HepG2 (cell line): ENCODE measurements around the gene TADA2A. TPM values are rescaled to one million over a fixed set of nuclear protein-coding genes. Genes with fewer than 3 reads are reported as not detected.

Source experiments
- CBX2 ChIP-seq, 2 experiments: fragments of 200-600 bp in 1 of 2; sonication (generic); formaldehyde crosslinking in 1 of 2; IDR thresholded peaks; 2 replicates each; pipeline versions ENCODE4 v1.7.0 to v1.8.1; 2018 to 2022; ENCODE audit warnings: low read depth in 2 of 2, low read length in 1 of 2, mild to moderate bottlenecking in 1 of 2, missing genetic modification reagents in 1 of 2
- CBX5 ChIP-seq: sonication (generic); formaldehyde crosslinking; IDR thresholded peaks from 2 replicates; pipeline ENCODE4 v1.4.0; 2020; ENCODE audit warnings: missing genetic modification reagents, borderline replicate concordance
- ESRRA ChIP-seq: sonication (generic); formaldehyde crosslinking; IDR thresholded peaks from 2 replicates; pipeline ENCODE4 v1.5.1; 2020; ENCODE audit warnings: mild to moderate bottlenecking, low read depth, missing genetic modification reagents
- FOSL2 ChIP-seq: sonication (generic); formaldehyde crosslinking; IDR thresholded peaks from 2 replicates; pipeline ENCODE4 v1.4.0; 2020; ENCODE audit warnings: missing genetic modification reagents
- HDAC6 ChIP-seq: fragments of 200-600 bp; sonication (generic); IDR thresholded peaks from 2 replicates; pipeline ENCODE4 v1.7.0; 2017; ENCODE audit warnings: mild to moderate bottlenecking, antibody characterized with exemption, low read length, low read depth
- HIC2 ChIP-seq: sonication (generic); formaldehyde crosslinking; IDR thresholded peaks from 2 replicates; pipeline ENCODE4 v1.9.0; 2022; ENCODE audit warnings: low read depth, missing genetic modification reagents
- MAF1 ChIP-seq: sonication (generic); formaldehyde crosslinking; IDR thresholded peaks from 2 replicates; pipeline ENCODE4 v1.5.0; 2020; ENCODE audit warnings: missing genetic modification reagents, borderline replicate concordance
- MAFK ChIP-seq, 2 experiments: IDR thresholded peaks in 1 of 2; conservative IDR thresholded peaks in 1 of 2; 2 replicates each; pipeline ENCODE4 v1.6.1; 2011; ENCODE audit warnings: improper control_type of control experiment in 2 of 2, low read length in 2 of 2
- NFYC ChIP-seq: IDR thresholded peaks from 2 replicates; pipeline ENCODE4 v1.6.1; 2016; ENCODE audit warnings: missing genetic modification reagents, missing compliant biosample characterization
- PATZ1 ChIP-seq: sonication (generic); formaldehyde crosslinking; IDR thresholded peaks from 2 replicates; pipeline ENCODE4 v1.4.0; 2020; ENCODE audit warnings: missing genetic modification reagents
- REPIN1 ChIP-seq: sonication (generic); formaldehyde crosslinking; IDR thresholded peaks from 2 replicates; pipeline ENCODE4 v1.8.0; 2022; ENCODE audit warnings: missing genetic modification reagents, low read depth, mild to moderate bottlenecking, borderline replicate concordance
- SKIL ChIP-seq: sonication (generic); formaldehyde crosslinking; IDR thresholded peaks from 2 replicates; pipeline ENCODE4 v1.8.0; 2022; ENCODE audit warnings: missing genetic modification reagents, mild to moderate bottlenecking, moderate library complexity, borderline replicate concordance
- STAT6 ChIP-seq: sonication (generic); formaldehyde crosslinking; IDR thresholded peaks from 2 replicates; pipeline ENCODE4 v1.4.0; 2020; ENCODE audit warnings: missing genetic modification reagents, mild to moderate bottlenecking, borderline replicate concordance
- TFDP1 ChIP-seq: IDR thresholded peaks from 2 replicates; pipeline ENCODE4 v1.6.1; 2016; ENCODE audit warnings: missing compliant biosample characterization, missing genetic modification reagents, borderline replicate concordance
- TP53 ChIP-seq: sonication (generic); formaldehyde crosslinking; conservative IDR thresholded peaks from 2 replicates; pipeline ENCODE4 v1.4.0; 2020; ENCODE audit warnings: missing genetic modification reagents
- YEATS4 ChIP-seq: sonication (generic); formaldehyde crosslinking; IDR thresholded peaks from 2 replicates; pipeline ENCODE4 v1.4.0; 2020; ENCODE audit warnings: missing genetic modification reagents, borderline replicate concordance
- ZFP62 ChIP-seq: sonication (generic); formaldehyde crosslinking; IDR thresholded peaks from 2 replicates; pipeline ENCODE4 v1.4.0; 2020; ENCODE audit warnings: missing genetic modification reagents
- polyA plus RNA-seq, 8 experiments: library from polyadenylated mRNA; depleted of rRNA in 3 of 8; stranded (reverse) in 7 of 8; unstranded in 1 of 8; fragments of >200 nt; fragmentation: Illumina TruSeq in 4 of 8; extraction: Trizol in 4 of 8; gene quantifications; 2 replicates each; pipeline versions ENCODE4 v1.2.1 to v1.2.3, GENCODE V29; 2011 to 2016; ENCODE audit warnings: low read depth in 4 of 8, missing spikeins in 1 of 8, mixed read lengths in 1 of 8; ENCODE audit not compliant: insufficient read depth in 1 of 8
- total RNA-seq, 5 experiments: library from RNA; depleted of rRNA; stranded (reverse); fragments of >200 nt; fragmentation: Illumina TruSeq; extraction: Trizol; gene quantifications; 2 replicates each; pipeline ENCODE4 v1.2.3, GENCODE V29; 2016; ENCODE audit warnings: low read depth in 1 of 5

The TADA2A gene
- total and polyA plus RNA-seq, 2 of the 13 experiments (the other 11 are each of a cell fraction or from before 2014, with no cell fraction given) = 8.0 to 14.0 TPM

GRCh38 chr17:37488607-37489196, 82.0 kb downstream of the TADA2A start (continued):
- no peak for TF ChIP-seq STAT6 (CRISPR knock-in tag)
- TF ChIP-seq YEATS4 (CRISPR knock-in tag) = no peak
- no peak for TF ChIP-seq REPIN1 (CRISPR knock-in tag)
- TF ChIP-seq SKIL = no peak
- TF ChIP-seq FOSL2 = peak; percentile 62; the same call in 1 of the 2 replicates
- TF ChIP-seq ZFP62 (CRISPR knock-in tag) = no peak
- TF ChIP-seq TP53 (CRISPR knock-in tag) = no peak
- no peak for TF ChIP-seq HIC2 (CRISPR knock-in tag)
- peak; percentile 48; the same call in 1 of the 2 replicates for TF ChIP-seq TFDP1
- no peak for TF ChIP-seq CBX5 (CRISPR knock-in tag)
- TF ChIP-seq CBX2 (IDR thresholded peaks at IDR 0.05; ENCODE audit: low read depth, low read length) = no peak
- TF ChIP-seq CBX2 (CRISPR knock-in tag; IDR thresholded peaks at IDR 0.05; ENCODE audit: low read depth) = no peak
- no peak for TF ChIP-seq HDAC6
- 0 out of 2 replicates have a peak, but pooled peaks have one; percentile 11 for TF ChIP-seq MAF1
- TF ChIP-seq NFYC = no peak
- TF ChIP-seq ESRRA = no peak
- TF ChIP-seq PATZ1 (CRISPR knock-in tag) = no peak
- TF ChIP-seq MAFK (conservative IDR thresholded peaks at IDR 0.05 in 1 of 2, IDR thresholded peaks at IDR 0.05 in 1 of 2; ENCODE audit: low read length in 2 of 2) = peak; percentile 92 to 96
